ENCODE measurements around the gene LILRA2. TPM values are rescaled to one million over a fixed set of nuclear protein-coding genes. Genes with fewer than 3 reads are reported as not detected.

LILRA2 gene
- total and polyA plus RNA-seq, 2 donors (not counting 1 experiment from before 2014, with no cell fraction given) = not detected

- H3K36me3 ChIP-seq (ENCODE audit: control insufficient read depth, insufficient read depth, low read length) = no peaks in the 10 kb centered on the region
- H3K4me3 ChIP-seq (replicated peaks in 1 of 4; ENCODE audit: control extremely low read depth in 1 of 4, insufficient read depth in 1 of 4, low read depth in 3 of 4, low read length in 4 of 4) = no peak overlapping the region
- no peak for TF ChIP-seq CTCF (conservative IDR thresholded peaks at IDR 0.05 in 1 of 2, IDR thresholded peaks at IDR 0.05 in 1 of 2; ENCODE audit: low read depth in 1 of 2, low read length in 2 of 2)
- no peak for TF ChIP-seq EZH2 (IDR thresholded peaks at IDR 0.05; ENCODE audit: low read length, missing control alignments)
- no peak overlapping the region for H3K27ac ChIP-seq (ENCODE audit: insufficient read depth, low read length)
- no peaks in the 10 kb centered on the region for H3K9me3 ChIP-seq (ENCODE audit: control insufficient read depth, insufficient read depth, low read depth, low read length)
- DNase-seq (ENCODE audit: low read depth in 2 of 2) = no peak
- H3K79me2 ChIP-seq (ENCODE audit: control insufficient read depth, insufficient read depth, low read length) = no peaks in the 10 kb centered on the region
- no peaks in the 10 kb centered on the region for H3K27me3 ChIP-seq (ENCODE audit: control insufficient read depth, insufficient read depth, low read length)
- H3K9ac ChIP-seq (ENCODE audit: insufficient read depth, low read length) = no peak overlapping the region
- H3K4me1 ChIP-seq (ENCODE audit: control insufficient read depth, extremely low read depth, insufficient read depth, low read length) = no peaks in the 10 kb centered on the region
- H4K20me1 ChIP-seq (ENCODE audit: control insufficient read depth, extremely low read depth, insufficient read depth, low read length) = no peaks in the 10 kb centered on the region
- no peak overlapping the region for H3K4me2 ChIP-seq (ENCODE audit: extremely low read depth, insufficient read depth, low read length)
- H2AFZ ChIP-seq (ENCODE audit: low read length) = no peak overlapping the region
These were observed 34.6 kb downstream of the LILRA2 start for GRCh38 chr19:54608205-54608604.

GRCh38 chr19:54608792-54609191, 35.2 kb downstream of the LILRA2 start:
- Histone ChIP-seq H3K27ac (ENCODE audit: insufficient read depth, low read length) (no peak overlapping the region), H3K9ac (ENCODE audit: insufficient read depth, low read length) (no peak overlapping the region), H3K4me3 (replicated peaks in 1 of 4; ENCODE audit: control extremely low read depth in 1 of 4, insufficient read depth in 1 of 4, low read depth in 3 of 4, low read length in 4 of 4) (no peak overlapping the region), H3K79me2 (ENCODE audit: control insufficient read depth, insufficient read depth, low read length) (no peaks in the 10 kb centered on the region), H2AFZ (ENCODE audit: low read length) (no peak overlapping the region), H3K36me3 (ENCODE audit: control insufficient read depth, insufficient read depth, low read length) (no peaks in the 10 kb centered on the region), H3K9me3 (ENCODE audit: control insufficient read depth, insufficient read depth, low read depth, low read length) (no peaks in the 10 kb centered on the region), H4K20me1 (ENCODE audit: control insufficient read depth, extremely low read depth, insufficient read depth, low read length) (no peaks in the 10 kb centered on the region), H3K27me3 (ENCODE audit: control insufficient read depth, insufficient read depth, low read length) (no peaks in the 10 kb centered on the region), H3K4me2 (ENCODE audit: extremely low read depth, insufficient read depth, low read length) (no peak overlapping the region), H3K4me1 (ENCODE audit: control insufficient read depth, extremely low read depth, insufficient read depth, low read length) (no peaks in the 10 kb centered on the region)
- DNase-seq (ENCODE audit: low read depth in 2 of 2) = no peak
- TF ChIP-seq EZH2 (IDR thresholded peaks at IDR 0.05; ENCODE audit: low read length, missing control alignments) (no peak), CTCF (conservative IDR thresholded peaks at IDR 0.05 in 1 of 2, IDR thresholded peaks at IDR 0.05 in 1 of 2; ENCODE audit: low read depth in 1 of 2, low read length in 2 of 2) (no peak)

- Histone ChIP-seq H3K27me3 (ENCODE audit: control insufficient read depth, insufficient read depth, low read length) (no peaks in the 10 kb centered on the region), H3K9ac (ENCODE audit: insufficient read depth, low read length) (no peak overlapping the region), H2AFZ (ENCODE audit: low read length) (no peak overlapping the region), H4K20me1 (ENCODE audit: control insufficient read depth, extremely low read depth, insufficient read depth, low read length) (no peaks in the 10 kb centered on the region), H3K9me3 (ENCODE audit: control insufficient read depth, insufficient read depth, low read depth, low read length) (no peaks in the 10 kb centered on the region), H3K79me2 (ENCODE audit: control insufficient read depth, insufficient read depth, low read length) (no peaks in the 10 kb centered on the region), H3K27ac (ENCODE audit: insufficient read depth, low read length) (no peak overlapping the region), H3K4me2 (ENCODE audit: extremely low read depth, insufficient read depth, low read length) (no peak overlapping the region), H3K36me3 (ENCODE audit: control insufficient read depth, insufficient read depth, low read length) (no peaks in the 10 kb centered on the region), H3K4me3 (replicated peaks in 1 of 4; ENCODE audit: control extremely low read depth in 1 of 4, insufficient read depth in 1 of 4, low read depth in 3 of 4, low read length in 4 of 4) (no peak overlapping the region), H3K4me1 (ENCODE audit: control insufficient read depth, extremely low read depth, insufficient read depth, low read length) (no peaks in the 10 kb centered on the region)
- DNase-seq (ENCODE audit: low read depth in 2 of 2) = no peak
- TF ChIP-seq EZH2 (IDR thresholded peaks at IDR 0.05; ENCODE audit: low read length, missing control alignments) = no peak
These were observed 35.8 kb downstream of the LILRA2 start for GRCh38 chr19:54609356-54609791.
